Motor neuron (in vitro differentiated cells): ENCODE measurements around the gene CRADD. TPM values are rescaled to one million over a fixed set of nuclear protein-coding genes. Genes with fewer than 3 reads are reported as not detected.

Experiments used
- ATAC-seq, 8 experiments: fragments of 200-7000 bp; cut with Tn5 transposase; replicated peaks in 6 of 8; 2 replicates each; pipeline ENCODE4 v1.8.0; 2021; ENCODE audit warnings: mild to moderate bottlenecking in 8 of 8, moderate library complexity in 8 of 8
- H3K27ac ChIP-seq, 2 donors: fragments of 250-450 bp; sonication (Bioruptor Pico); 2 replicates each; pipeline ENCODE4 v1.9.0; 2021; ENCODE audit warnings: antibody characterized with exemption in 2 of 2, mild to moderate bottlenecking in 2 of 2, moderate library complexity in 1 of 2
- H3K4me1 ChIP-seq, 2 donors: fragments of 250-450 bp; sonication (Bioruptor Pico); replicated peaks in 1 of 2; 2 replicates each; pipeline ENCODE4 v1.6.1; 2021; ENCODE audit warnings: antibody characterized with exemption in 2 of 2, mild to moderate bottlenecking in 2 of 2, moderate library complexity in 1 of 2
- H3K4me3 ChIP-seq, 5 donors: fragments of 250-450 bp; sonication (Bioruptor Pico); 2 replicates each; pipeline ENCODE4 v1.9.0; 2021; ENCODE audit warnings: antibody characterized with exemption in 5 of 5, mild to moderate bottlenecking in 5 of 5, moderate library complexity in 4 of 5
- WGBS, 10 experiments: fragments of 450-650 bp; shearing (Covaris generic); methylation state at CpG; one replicate each; pipeline ENCODE4 v1.0.0; 2022; 5-methylcytosine and 5-hydroxymethylcytosine counted together
- in situ Hi-C, 9 experiments: fragments of 400-800 bp; cut with MboI; loops; one replicate each; pipeline ENCODE4 v1.15.0; 2021; ENCODE audit warnings: low sequenced_read_pairs in 9 of 9, low pct_unique_long_range_greater_than_20kb in 2 of 9; ENCODE audit not compliant: unreplicated experiment in 9 of 9
- total RNA-seq, 8 experiments: library from RNA; unstranded; fragments of 300-600 nt; gene quantifications; 2 replicates each; pipeline versions ENCODE4 v1.2.3 to v1.2.4, GENCODE V29; 2022

CRADD gene
- total RNA-seq, 8 experiments from 2014 or later: 8.0 to 21.3 (median 10.4) TPM

GRCh38 chr12:93804392-93805179 lies 127.4 kb downstream of the CRADD start:
- ATAC-seq: peak in 5 of 8 experiments; percentile 71 to 86 (median 84)
- Histone ChIP-seq H3K4me1 (peaks cover 13 to 17% of the 10 kb centered on the region in 2 donors), H3K27ac (no peak overlapping the region), H3K4me3 (no peak overlapping the region)
- WGBS, 10 experiments: 0 to 71% (median 45%) methylated on average over 1 to 4 of the region's 5 CpGs; no CpG with 5 or more reads in 3 of the 10 experiments
- in situ Hi-C loops: no loop called here

GRCh38 chr12:93805736-93806141 lies 128.6 kb downstream of the CRADD start:
- in situ Hi-C loops: no loop called here
- WGBS, 10 experiments: 57 to 100% (median 80%) methylated on average over 1 to 3 of the region's 4 CpGs; no CpG with 5 or more reads in 3 of the 10 experiments
- ATAC-seq: peak in 5 of 8 experiments; percentile 56 to 78 (median 65)
- Histone ChIP-seq H3K4me1 (peaks cover 13 to 17% of the 10 kb centered on the region in 2 donors), H3K4me3 (no peak overlapping the region), H3K27ac (no peak overlapping the region)

- no peak overlapping the region for H3K27ac ChIP-seq
- no peak overlapping the region for H3K4me3 ChIP-seq
- peaks cover 13 to 17% of the 10 kb centered on the region in 2 donors for H3K4me1 ChIP-seq
- ATAC-seq: no peak
- 67 to 92% (median 78%) methylated on average over 1 to 2 of the region's 2 CpGs; no CpG with 5 or more reads in 7 of the 10 experiments for WGBS, 10 experiments
- in situ Hi-C loops: no loop called here
These were observed 130.2 kb downstream of the CRADD start for GRCh38 chr12:93807354-93807753.

GRCh38 chr12:93808169-93808899 lies 131.2 kb downstream of the CRADD start:
- no peak overlapping the region for H3K4me3 ChIP-seq
- no peak for ATAC-seq
- H3K27ac ChIP-seq: no peak overlapping the region
- 40 to 100% (median 88%) methylated on average over 1 to 6 of the region's 6 CpGs; no CpG with 5 or more reads in 3 of the 10 experiments for WGBS, 10 experiments
- in situ Hi-C loops: no loop called here
- H3K4me1 ChIP-seq: peaks cover 13 to 17% of the 10 kb centered on the region in 2 donors

- Histone ChIP-seq H3K4me1 (no peaks in the 10 kb centered on the region), H3K4me3 (no peak overlapping the region), H3K27ac (no peak overlapping the region)
- ATAC-seq: no peak
- in situ Hi-C loops: no loop called here
- 63 to 100% (median 89%) methylated on average over 1 to 3 of the region's 3 CpGs for WGBS, 10 experiments
These were observed 135.5 kb downstream of the CRADD start for GRCh38 chr12:93812626-93813025.

GRCh38 chr12:93813186-93813585 lies 136.0 kb downstream of the CRADD start:
- H3K4me1 ChIP-seq: no peaks in the 10 kb centered on the region
- H3K27ac ChIP-seq: no peak overlapping the region
- in situ Hi-C loops: no loop called here
- H3K4me3 ChIP-seq: no peak overlapping the region
- no peak for ATAC-seq
- WGBS, 10 experiments: 41 to 100% (median 72%) methylated on average over 3 of the region's 3 CpGs; no CpG with 5 or more reads in 2 of the 10 experiments

GRCh38 chr12:93813972-93814821 lies 137.0 kb downstream of the CRADD start:
- Histone ChIP-seq H3K27ac (no peak overlapping the region), H3K4me1 (peaks cover 6% of the 10 kb centered on the region in 2 donors), H3K4me3 (no peak overlapping the region)
- in situ Hi-C loops: no loop called here
- WGBS, 10 experiments: 29 to 100% (median 90%) methylated on average over 2 to 13 of the region's 14 CpGs; no CpG with 5 or more reads in 1 of the 10 experiments
- ATAC-seq: peak in 2 of 8 experiments; percentile 33 to 70

GRCh38 chr12:93818488-93819049 lies 141.4 kb downstream of the CRADD start:
- 31 to 100% (median 80%) methylated on average over 1 to 6 of the region's 9 CpGs; no CpG with 5 or more reads in 3 of the 10 experiments for WGBS, 10 experiments
- in situ Hi-C loops: no loop called here
- Histone ChIP-seq H3K27ac (peak overlapping the region in 1 of 2 donors; percentile 17), H3K4me3 (no peak overlapping the region), H3K4me1 (peaks cover 12% of the 10 kb centered on the region in 2 donors)
- ATAC-seq: peak in 6 of 8 experiments; percentile 16 to 70 (median 46)

- H3K4me3 ChIP-seq: no peak overlapping the region
- H3K4me1 ChIP-seq: peaks cover 15 to 16% of the 10 kb centered on the region in 2 donors
- H3K27ac ChIP-seq: peak overlapping the region in 1 of 2 donors; percentile 17
- in situ Hi-C loops: no loop called here
- ATAC-seq: peak in 7 of 8 experiments; percentile 62 to 100 (median 75)
- 0 to 86% (median 61%) methylated on average over 1 to 4 of the region's 4 CpGs; no CpG with 5 or more reads in 2 of the 10 experiments for WGBS, 10 experiments
These were observed 141.9 kb downstream of the CRADD start for GRCh38 chr12:93819050-93819491.

- ATAC-seq: peak in 3 of 8 experiments; percentile 36 to 54 (median 54)
- peaks cover 26 to 29% of the 10 kb centered on the region in 2 donors for H3K4me1 ChIP-seq
- WGBS, 10 experiments: 34 to 100% (median 78%) methylated on average over 2 to 8 of the region's 8 CpGs; no CpG with 5 or more reads in 1 of the 10 experiments
- H3K27ac ChIP-seq: no peak overlapping the region
- H3K4me3 ChIP-seq: no peak overlapping the region
- in situ Hi-C loops: no loop called here
These were observed 146.6 kb downstream of the CRADD start for GRCh38 chr12:93823616-93824391.

GRCh38 chr12:93824514-93825500 lies 147.6 kb downstream of the CRADD start:
- no peak overlapping the region for H3K4me3 ChIP-seq
- no peak overlapping the region for H3K27ac ChIP-seq
- peaks cover 25 to 32% of the 10 kb centered on the region in 2 donors for H3K4me1 ChIP-seq
- 18 to 73% (median 47%) methylated on average over 2 to 11 of the region's 11 CpGs for WGBS, 10 experiments
- peak in 4 of 8 experiments; percentile 19 to 73 (median 60) for ATAC-seq
- in situ Hi-C loops: no loop called here
